ENCODE measurements around the gene CTSH.

CTSH gene

GRCh38 chr15:78968539-78969271, 23.9 kb upstream of the CTSH start:
- no peak for TF ChIP-seq REST (IDR thresholded peaks at IDR 0.05; ENCODE audit: low read depth)
- no peak for TF ChIP-seq TCF12 (IDR thresholded peaks at IDR 0.05; ENCODE audit: low read depth)
- no peak for TF ChIP-seq CREB1 (IDR thresholded peaks at IDR 0.05; ENCODE audit: low read depth)
- TF ChIP-seq TAF1 (IDR thresholded peaks at IDR 0.05; ENCODE audit: low read depth), result no peak
- TF ChIP-seq NFIC (IDR thresholded peaks at IDR 0.05), result peak; percentile 28; the same call in 1 of the 2 replicates

- TF ChIP-seq USF1 (IDR thresholded peaks at IDR 0.05) (no peak), TAF1 (IDR thresholded peaks at IDR 0.05; ENCODE audit: low read depth) (no peak), RAD21 (IDR thresholded peaks at IDR 0.05; ENCODE audit: low read depth) (no peak), TCF12 (IDR thresholded peaks at IDR 0.05; ENCODE audit: low read depth) (no peak), FOXM1 (IDR thresholded peaks at IDR 0.05; ENCODE audit: borderline replicate concordance, low read depth) (no peak), EP300 (IDR thresholded peaks at IDR 0.05; ENCODE audit: borderline replicate concordance) (no peak), ZBTB7A (IDR thresholded peaks at IDR 0.05; ENCODE audit: low read depth) (no peak), TEAD4 (IDR thresholded peaks at IDR 0.05) (no peak), REST (IDR thresholded peaks at IDR 0.05; ENCODE audit: low read depth) (no peak), MAX (IDR thresholded peaks at IDR 0.05) (no peak), NFIC (IDR thresholded peaks at IDR 0.05) (no peak), CREB1 (IDR thresholded peaks at IDR 0.05; ENCODE audit: low read depth) (no peak), CEBPB (IDR thresholded peaks at IDR 0.05) (no peak), EGR1 (IDR thresholded peaks at IDR 0.05) (no peak), YY1 (IDR thresholded peaks at IDR 0.05; ENCODE audit: low read depth) (no peak)
These were observed 23.3 kb upstream of the CTSH start for GRCh38 chr15:78968114-78968513.

GRCh38 chr15:78960308-78960707, 15.5 kb upstream of the CTSH start:
- TF ChIP-seq CEBPB (IDR thresholded peaks at IDR 0.05) (no peak), REST (IDR thresholded peaks at IDR 0.05; ENCODE audit: low read depth) (no peak), EGR1 (IDR thresholded peaks at IDR 0.05) (no peak), ZBTB7A (IDR thresholded peaks at IDR 0.05; ENCODE audit: low read depth) (no peak), FOXM1 (IDR thresholded peaks at IDR 0.05; ENCODE audit: borderline replicate concordance, low read depth) (no peak), TAF1 (IDR thresholded peaks at IDR 0.05; ENCODE audit: low read depth) (no peak), MAX (IDR thresholded peaks at IDR 0.05) (no peak), TEAD4 (IDR thresholded peaks at IDR 0.05) (no peak), USF1 (IDR thresholded peaks at IDR 0.05) (no peak), CREB1 (IDR thresholded peaks at IDR 0.05; ENCODE audit: low read depth) (no peak), NFIC (IDR thresholded peaks at IDR 0.05) (no peak), TCF12 (IDR thresholded peaks at IDR 0.05; ENCODE audit: low read depth) (no peak), YY1 (IDR thresholded peaks at IDR 0.05; ENCODE audit: low read depth) (no peak), EP300 (IDR thresholded peaks at IDR 0.05; ENCODE audit: borderline replicate concordance) (no peak)

- TF ChIP-seq MAX (IDR thresholded peaks at IDR 0.05) (no peak), REST (IDR thresholded peaks at IDR 0.05; ENCODE audit: low read depth) (no peak), FOXM1 (IDR thresholded peaks at IDR 0.05; ENCODE audit: borderline replicate concordance, low read depth) (no peak), TAF1 (IDR thresholded peaks at IDR 0.05; ENCODE audit: low read depth) (no peak), EGR1 (IDR thresholded peaks at IDR 0.05) (no peak), CREB1 (IDR thresholded peaks at IDR 0.05; ENCODE audit: low read depth) (no peak), TCF12 (IDR thresholded peaks at IDR 0.05; ENCODE audit: low read depth) (no peak), NFIC (IDR thresholded peaks at IDR 0.05) (no peak), USF1 (IDR thresholded peaks at IDR 0.05) (no peak), RAD21 (IDR thresholded peaks at IDR 0.05; ENCODE audit: low read depth) (no peak), TEAD4 (IDR thresholded peaks at IDR 0.05) (no peak), YY1 (IDR thresholded peaks at IDR 0.05; ENCODE audit: low read depth) (no peak)
These were observed 14.5 kb upstream of the CTSH start for GRCh38 chr15:78959360-78959759.
